Neural progenitor cell (in vitro differentiated cells): ENCODE measurements around the gene PURA.

Source experiments
- CTCF ChIP-seq: fragments of 200-600 bp; sonication (generic); IDR thresholded peaks from 2 replicates; pipeline ENCODE4 v1.5.1; 2017; ENCODE audit warnings: antibody characterized with exemption, mild to moderate bottlenecking
- EZH2 ChIP-seq: fragments of 200-600 bp; sonication (generic); IDR thresholded peaks from 2 replicates; pipeline ENCODE4 v1.6.1; 2017; ENCODE audit warnings: antibody characterized with exemption, mild to moderate bottlenecking, moderate library complexity
- EZH2phosphoT487 ChIP-seq: fragments of 200-600 bp; sonication (generic); IDR thresholded peaks from 2 replicates; pipeline ENCODE4 v1.6.1; 2017; ENCODE audit warnings: antibody characterized with exemption

DNA sequence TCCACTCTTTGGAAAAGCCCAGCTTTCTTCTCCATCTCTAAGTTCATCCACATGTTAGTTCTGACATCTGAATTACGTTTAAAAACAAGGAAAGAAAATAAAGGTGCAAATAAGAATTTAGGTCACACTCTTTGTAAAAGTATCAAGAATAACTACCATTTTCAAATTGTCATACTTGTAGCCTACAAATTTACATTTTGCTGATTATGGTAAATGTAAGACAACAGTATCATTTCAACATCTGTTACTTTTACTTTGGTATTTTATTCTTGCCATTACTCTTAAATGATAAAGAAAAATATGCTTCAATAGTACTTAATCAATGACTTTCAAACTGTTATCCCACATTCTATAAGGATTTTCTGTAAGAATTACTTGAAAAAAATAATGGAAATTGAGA lies 9.8 kb upstream of the PURA start:
- no peak for TF ChIP-seq EZH2
- TF ChIP-seq CTCF = no peak
- TF ChIP-seq EZH2phosphoT487 = no peak
